Prostate gland (tissue), 2 donors: Measurements from ENCODE around the gene VEZF1.

Experiments used
- CTCF ChIP-seq, 4 experiments: fragments of 200-600 bp in 2 of 4; fragments of 450-650 bp in 2 of 4; sonication (generic) in 2 of 4; IDR thresholded peaks; 1 replicate in 3 of 4; 2 replicates in 1 of 4; pipeline ENCODE4 v1.5.1; 2016 to 2019; ENCODE audit warnings: antibody characterized with exemption in 4 of 4, mild to moderate bottlenecking in 2 of 4, moderate library complexity in 2 of 4
- POLR2A ChIP-seq: fragments of 450-650 bp; IDR thresholded peaks from one replicate; pipeline ENCODE4 v1.6.1; 2016; ENCODE audit warnings: antibody characterized with exemption, mild to moderate bottlenecking
- POLR2AphosphoS5 ChIP-seq: sonication (generic); formaldehyde crosslinking; IDR thresholded peaks from one replicate; pipeline ENCODE4 v1.6.1; 2017; ENCODE audit warnings: antibody characterized with exemption

GRCh38 chr17:57953219-57953618, 34.8 kb downstream of the VEZF1 start:
- no peak for TF ChIP-seq POLR2A
- TF ChIP-seq CTCF (IDR thresholded peaks at IDR 0.05) = no peak
- no peak for TF ChIP-seq POLR2AphosphoS5
